Spleen (tissue), 11 donors: ENCODE results near the gene CASP7. TPM values are rescaled to one million over a fixed set of nuclear protein-coding genes. Genes with fewer than 3 reads are reported as not detected.

Experiments used
- DNase-seq: peaks from one replicate; pipeline ENCODE4 v3.0.0-alpha.2; 2020
- H3K27ac ChIP-seq, 8 donors: fragments of 200-600 bp; sonication (generic) in 7 of 8; 1 replicate in 4 of 8; 2 replicates in 4 of 8; pipeline versions ENCODE4 v1.5.0 to v1.8.0; 2016 to 2021; ENCODE audit warnings: inconsistent platforms in 4 of 8, mild to moderate bottlenecking in 4 of 8, moderate library complexity in 1 of 8
- H3K27me3 ChIP-seq, 7 donors: fragments of 200-600 bp; sonication (generic) in 6 of 7; replicated peaks in 1 of 7; 1 replicate in 4 of 7; 2 replicates in 3 of 7; pipeline versions ENCODE4 v1.5.0 to v1.8.0; 2016 to 2021; ENCODE audit warnings: inconsistent platforms in 3 of 7, mild to moderate bottlenecking in 1 of 7
- H3K36me3 ChIP-seq, 6 donors: fragments of 200-600 bp; sonication (generic) in 5 of 6; 1 replicate in 4 of 6; 2 replicates in 2 of 6; pipeline versions ENCODE4 v1.5.0 to v1.8.0; 2016 to 2021; ENCODE audit warnings: inconsistent platforms in 2 of 6
- H3K4me1 ChIP-seq, 6 donors: fragments of 200-600 bp; sonication (generic) in 5 of 6; 1 replicate in 3 of 6; 2 replicates in 3 of 6; pipeline versions ENCODE4 v1.5.0 to v1.8.0; 2016 to 2021; ENCODE audit warnings: inconsistent platforms in 3 of 6
- H3K4me3 ChIP-seq, 8 donors: fragments of 200-600 bp; sonication (generic) in 7 of 8; 1 replicate in 4 of 8; 2 replicates in 4 of 8; pipeline versions ENCODE4 v1.5.0 to v1.8.0; 2016 to 2021; ENCODE audit warnings: inconsistent platforms in 4 of 8, mild to moderate bottlenecking in 4 of 8, moderate library complexity in 2 of 8
- H3K9me3 ChIP-seq, 8 donors: fragments of 200-600 bp; sonication (generic) in 7 of 8; 1 replicate in 4 of 8; 2 replicates in 4 of 8; pipeline versions ENCODE4 v1.5.0 to v1.8.0; 2016 to 2021; ENCODE audit warnings: inconsistent platforms in 4 of 8
- POLR2A ChIP-seq, 3 donors: fragments of 450-650 bp; IDR thresholded peaks; one replicate each; pipeline ENCODE4 v1.5.1; 2017; ENCODE audit warnings: antibody characterized with exemption in 3 of 3, mild to moderate bottlenecking in 1 of 3
- POLR2AphosphoS5 ChIP-seq, 3 donors: sonication (generic); formaldehyde crosslinking; IDR thresholded peaks; one replicate each; pipeline ENCODE4 v1.5.1; 2017; ENCODE audit warnings: antibody characterized with exemption in 3 of 3
- WGBS, 5 donors: extraction: QIAGEN DNeasy Blood & Tissue Kit in 3 of 5; methylation state at CpG; one replicate each; pipeline versions ENCODE4 v1.1.5 to v1.1.7; 2013 to 2018; 5-methylcytosine and 5-hydroxymethylcytosine counted together
- intact Hi-C: fragments of 100-400 bp; cut with DNase I; formaldehyde crosslinking; loops from one replicate; pipeline ENCODE4 v1.15.0; 2023; ENCODE audit warnings: low total_unique reads
- polyA plus RNA-seq, 3 donors: library from polyadenylated mRNA; stranded (reverse); fragments of 200-250 nt; gene quantifications; one replicate each; pipeline ENCODE4 v1.2.1, GENCODE V29; 2013
- total RNA-seq, 7 donors: library from RNA; depleted of rRNA in 3 of 7; stranded (reverse); fragments of >200 nt in 3 of 7; fragmentation: NEBNext Ultra II Directional in 4 of 7; extraction: Animal tissue kit (Norgen Biotek cat#: 25700) in 4 of 7; gene quantifications; one replicate each; pipeline versions ENCODE4 v1.1.0 to v1.2.1, GENCODE V29; 2016 to 2021
- TF ChIP-seq, protein P1 (sequence below), 11 experiments: fragments of 200-600 bp in 7 of 11; fragments of 450-650 bp in 4 of 11; sonication (generic) in 4 of 11; IDR thresholded peaks in 8 of 11; conservative IDR thresholded peaks in 3 of 11; 1 replicate in 7 of 11; 2 replicates in 4 of 11; pipeline versions ENCODE4 v1.4.0 to v1.8.0; 2016 to 2021; ENCODE audit warnings: antibody characterized with exemption in 11 of 11, inconsistent platforms in 4 of 11, mild to moderate bottlenecking in 1 of 11
- donor health status: healthy with polysubstance abuse.
- donor health status: DM: no; HTN: no; CAD: no; lungs with moderate emphysema.
- donor health status: DM: no; HTN: no; CAD: no.
- donor health status: Bipolar disorder and iron deficiency.
- donor health status: healthy.
- donor health status: DM: no; HTN: no; CAD: no.
- donor health status: DM: yes; HTN: yes; CAD: no.

The CASP7 gene
- total and polyA plus RNA-seq, 10 donors: 10.4 to 27.3 (median 19.2) TPM

DNA sequence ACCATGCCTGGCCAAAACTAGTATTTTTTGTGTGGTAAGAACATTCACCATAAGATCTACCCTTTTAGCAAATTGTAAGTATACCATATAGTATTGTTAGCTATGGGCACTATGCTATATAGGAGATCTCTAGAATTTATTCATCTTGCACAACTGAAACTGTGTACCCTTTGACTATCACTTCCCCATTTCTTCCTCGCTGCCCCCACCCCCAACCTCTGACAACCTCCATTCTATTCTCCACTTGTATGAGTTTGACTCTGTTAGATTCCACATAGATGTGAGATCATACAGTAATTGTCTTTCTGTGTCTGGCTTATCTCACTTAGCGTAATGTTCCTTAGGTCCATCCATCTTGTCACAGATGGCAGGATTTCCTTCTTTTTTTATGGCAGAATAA is 3.6 kb downstream of the CASP7 start:
- Histone ChIP-seq H3K4me3 (no peak overlapping the region), H3K9me3 (peaks cover 3 to 45% (median 33%) of the 10 kb centered on the region in 8 donors), H3K4me1 (peaks cover 12 to 52% (median 25%) of the 10 kb centered on the region in 6 donors), H3K36me3 (peaks cover 0 to 20% (median 0%) of the 10 kb centered on the region in 6 donors), H3K27me3 (no peaks in the 10 kb centered on the region), H3K27ac (no peak overlapping the region)
- 66 to 83% (median 75%) methylated on average over 2 of the region's 2 CpGs for WGBS, 5 donors
- no peak for TF ChIP-seq POLR2A (IDR thresholded peaks at IDR 0.05)
- no peak for TF ChIP-seq POLR2AphosphoS5 (IDR thresholded peaks at IDR 0.05)
- TF ChIP-seq, protein P1, sequence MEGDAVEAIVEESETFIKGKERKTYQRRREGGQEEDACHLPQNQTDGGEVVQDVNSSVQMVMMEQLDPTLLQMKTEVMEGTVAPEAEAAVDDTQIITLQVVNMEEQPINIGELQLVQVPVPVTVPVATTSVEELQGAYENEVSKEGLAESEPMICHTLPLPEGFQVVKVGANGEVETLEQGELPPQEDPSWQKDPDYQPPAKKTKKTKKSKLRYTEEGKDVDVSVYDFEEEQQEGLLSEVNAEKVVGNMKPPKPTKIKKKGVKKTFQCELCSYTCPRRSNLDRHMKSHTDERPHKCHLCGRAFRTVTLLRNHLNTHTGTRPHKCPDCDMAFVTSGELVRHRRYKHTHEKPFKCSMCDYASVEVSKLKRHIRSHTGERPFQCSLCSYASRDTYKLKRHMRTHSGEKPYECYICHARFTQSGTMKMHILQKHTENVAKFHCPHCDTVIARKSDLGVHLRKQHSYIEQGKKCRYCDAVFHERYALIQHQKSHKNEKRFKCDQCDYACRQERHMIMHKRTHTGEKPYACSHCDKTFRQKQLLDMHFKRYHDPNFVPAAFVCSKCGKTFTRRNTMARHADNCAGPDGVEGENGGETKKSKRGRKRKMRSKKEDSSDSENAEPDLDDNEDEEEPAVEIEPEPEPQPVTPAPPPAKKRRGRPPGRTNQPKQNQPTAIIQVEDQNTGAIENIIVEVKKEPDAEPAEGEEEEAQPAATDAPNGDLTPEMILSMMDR (IDR thresholded peaks at IDR 0.05 in 8 of 11, conservative IDR thresholded peaks at IDR 0.05 in 3 of 11): no peak
- no peak for DNase-seq
- intact Hi-C loops: no loop called here

DNA sequence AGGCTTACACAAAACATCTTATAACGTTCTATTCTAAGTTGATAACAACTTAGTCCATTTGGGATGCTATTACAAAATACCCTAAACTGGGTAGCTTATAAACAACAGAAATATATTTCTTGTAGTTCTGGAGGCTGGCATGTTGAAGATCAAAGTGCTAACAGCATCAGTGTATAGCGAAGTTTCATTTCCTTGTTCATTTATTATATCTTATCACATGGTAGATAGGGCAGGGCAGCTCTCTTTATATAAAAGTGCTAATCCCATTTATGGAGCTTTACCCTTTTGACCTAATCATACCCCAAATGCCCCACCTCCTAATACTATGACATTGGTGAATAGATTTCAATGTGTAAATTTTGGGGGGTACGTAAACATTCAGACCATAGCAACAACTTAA is 6.3 kb downstream of the CASP7 start:
- TF ChIP-seq POLR2AphosphoS5 (IDR thresholded peaks at IDR 0.05) (no peak), POLR2A (IDR thresholded peaks at IDR 0.05) (no peak)
- TF ChIP-seq, protein P1 (IDR thresholded peaks at IDR 0.05 in 8 of 11, conservative IDR thresholded peaks at IDR 0.05 in 3 of 11): no peak
- no peak for DNase-seq
- intact Hi-C loops: no loop called here
- 91 to 94% (median 91%) methylated on average over 3 of the region's 3 CpGs for WGBS, 5 donors
- Histone ChIP-seq H3K27ac (no peak overlapping the region), H3K4me1 (peaks cover 11 to 42% (median 18%) of the 10 kb centered on the region in 6 donors), H3K27me3 (no peaks in the 10 kb centered on the region), H3K36me3 (peaks cover 0 to 21% (median 0%) of the 10 kb centered on the region in 6 donors), H3K9me3 (peaks cover 3 to 71% (median 49%) of the 10 kb centered on the region in 8 donors), H3K4me3 (no peak overlapping the region)

DNA sequence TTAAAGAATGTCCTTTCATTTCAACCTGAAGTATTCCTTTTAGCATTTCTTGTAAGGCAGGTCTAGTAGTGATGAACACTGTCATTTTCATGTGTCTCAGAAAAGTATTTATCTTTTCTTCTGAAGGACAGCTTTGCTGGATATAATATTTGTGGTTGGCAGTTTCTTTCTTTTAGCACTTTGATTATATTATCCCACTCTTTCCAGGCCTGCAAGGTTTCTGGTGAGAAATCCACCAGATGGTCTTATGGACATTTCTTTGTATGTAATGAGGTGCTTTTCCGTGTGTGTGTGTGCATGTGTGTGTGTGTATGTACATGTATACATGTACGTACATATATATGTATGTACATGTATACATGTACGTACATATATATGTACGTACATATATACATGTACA is 7.3 kb downstream of the CASP7 start:
- intact Hi-C loops: no loop called here
- H3K27ac ChIP-seq: no peak overlapping the region
- peaks cover 0 to 32% (median 3%) of the 10 kb centered on the region in 6 donors for H3K36me3 ChIP-seq
- H3K4me1 ChIP-seq: peaks cover 3 to 32% (median 8%) of the 10 kb centered on the region in 6 donors
- no peaks in the 10 kb centered on the region for H3K27me3 ChIP-seq
- no peak for DNase-seq
- WGBS, 5 donors: 84 to 96% (median 95%) methylated on average over 4 of the region's 4 CpGs
- TF ChIP-seq POLR2A (IDR thresholded peaks at IDR 0.05) (no peak), POLR2AphosphoS5 (IDR thresholded peaks at IDR 0.05) (no peak)
- TF ChIP-seq, protein P1 (IDR thresholded peaks at IDR 0.05 in 8 of 11, conservative IDR thresholded peaks at IDR 0.05 in 3 of 11): no peak
- H3K4me3 ChIP-seq: no peak overlapping the region
- peaks cover 3 to 81% (median 53%) of the 10 kb centered on the region in 8 donors for H3K9me3 ChIP-seq

DNA sequence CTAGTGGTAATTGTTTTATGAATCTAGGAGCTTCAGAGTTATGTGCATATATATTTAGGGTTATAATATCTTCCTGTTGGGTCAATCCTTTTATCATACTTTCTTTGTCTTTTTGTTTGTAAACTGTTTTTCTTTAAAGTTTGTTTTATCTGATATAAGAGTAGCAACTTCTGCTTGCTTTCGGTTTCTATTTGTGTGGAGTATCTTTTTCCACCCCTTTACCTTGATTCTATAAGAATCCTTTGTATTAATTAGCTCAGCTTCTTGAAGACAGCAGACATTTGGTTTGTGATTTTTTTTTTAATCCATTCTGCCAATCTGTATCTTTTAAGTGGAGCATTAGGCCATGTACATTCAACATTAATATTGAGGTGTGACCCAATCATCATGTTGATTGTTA is 9.3 kb downstream of the CASP7 start:
- Histone ChIP-seq H3K9me3 (peaks cover 9 to 99% (median 73%) of the 10 kb centered on the region in 8 donors), H3K4me1 (peaks cover 0 to 12% (median 0%) of the 10 kb centered on the region in 6 donors), H3K27ac (no peak overlapping the region), H3K27me3 (no peaks in the 10 kb centered on the region), H3K36me3 (peaks cover 0 to 52% (median 15%) of the 10 kb centered on the region in 6 donors), H3K4me3 (no peak overlapping the region)
- no peak for TF ChIP-seq POLR2A (IDR thresholded peaks at IDR 0.05)
- TF ChIP-seq, protein P1 (IDR thresholded peaks at IDR 0.05 in 8 of 11, conservative IDR thresholded peaks at IDR 0.05 in 3 of 11): no peak
- no peak for TF ChIP-seq POLR2AphosphoS5 (IDR thresholded peaks at IDR 0.05)
- 82 to 95% (median 85%) methylated on average over 1 of the region's 1 CpG for WGBS, 5 donors
- DNase-seq: no peak
- intact Hi-C loops: no loop called here
